Hypothalamus (tissue), 51 donors: Measurements from ENCODE around the gene SHD.
"Not testable (repeated sequence)": the region's sequence is repeated elsewhere in the genome, so short reads cannot be mapped to it uniquely, and the experiment has no call there.

Source experiments
- DNase-seq, 51 donors: peaks; one replicate each; lab custom pipeline; 2025; lab: John Stamatoyannopoulos, UW

Gene SHD

GRCh38 chr19:4278419-4279266, at the start of gene SHD:
TSS of gene SHD (plus strand) at chr19:4279266. CDS start at chr19:4280064, 798 bp downstream.
- peak in 3 of 51 donors; percentile 7 to 22 (median 21) for DNase-seq

GRCh38 chr19:4230237-4230636, 48.8 kb upstream of the SHD start:
- not testable (repeated sequence) for DNase-seq

GRCh38 chr19:4231521-4231920, 47.5 kb upstream of the SHD start:
- DNase-seq, result not testable (repeated sequence)

GRCh38 chr19:4232139-4232538, 46.9 kb upstream of the SHD start:
- not testable (repeated sequence) for DNase-seq

GRCh38 chr19:4232614-4233281, 46.3 kb upstream of the SHD start:
- no peak for DNase-seq

GRCh38 chr19:4233282-4233853, 45.7 kb upstream of the SHD start:
- peak in 20 of 51 donors; percentile 1 to 51 (median 9) for DNase-seq

GRCh38 chr19:4234142-4234861, 44.8 kb upstream of the SHD start:
- no peak for DNase-seq

GRCh38 chr19:4234862-4235201, 44.2 kb upstream of the SHD start:
- no peak for DNase-seq

- not testable (repeated sequence) for DNase-seq
These were observed 41.6 kb upstream of the SHD start for GRCh38 chr19:4237510-4237909.

- DNase-seq, result no peak
These were observed 40.2 kb upstream of the SHD start for GRCh38 chr19:4238831-4239230.

GRCh38 chr19:4241824-4242430, 37.1 kb upstream of the SHD start:
- DNase-seq, result no peak

GRCh38 chr19:4245938-4246337, 33.1 kb upstream of the SHD start:
- DNase-seq, result not testable (repeated sequence)

GRCh38 chr19:4246767-4247593, 32.1 kb upstream of the SHD start, which contains the start of gene YJU2:
TSS of gene YJU2 (plus strand) at chr19:4247080. CDS start at chr19:4247147, 67 bp downstream.
- peak; percentile 50 to 99 (median 91) for DNase-seq

GRCh38 chr19:4256563-4256962, 22.5 kb upstream of the SHD start:
- DNase-seq, result no peak

- no peak for DNase-seq
These were observed 22.0 kb upstream of the SHD start for GRCh38 chr19:4257025-4257424.

- no peak for DNase-seq
These were observed 20.9 kb upstream of the SHD start for GRCh38 chr19:4258181-4258580.

GRCh38 chr19:4260613-4261191, 18.4 kb upstream of the SHD start:
- DNase-seq, result no peak

- no peak for DNase-seq
These were observed 14.3 kb upstream of the SHD start for GRCh38 chr19:4264812-4265211.
